Kidney epithelial cell (primary cell): ENCODE measurements around the gene DSCAML1. TPM values are rescaled to one million over a fixed set of nuclear protein-coding genes. Genes with fewer than 3 reads are reported as not detected.

ENCODE experiments used
- DNase-seq: peaks from one replicate; pipeline ENCODE4 v3.0.0-alpha.2; 2010; ENCODE audit warnings: low read depth
- H3K27me3 ChIP-seq: 2 replicates; pipeline ENCODE4 v1.6.0; 2011; ENCODE audit warnings: low read length; ENCODE audit not compliant: control insufficient read depth, insufficient read depth
- H3K36me3 ChIP-seq: 2 replicates; pipeline ENCODE4 v1.5.1; 2011; ENCODE audit warnings: low read length; ENCODE audit not compliant: control insufficient read depth, insufficient read depth
- H3K4me3 ChIP-seq: 2 replicates; pipeline ENCODE4 v1.5.1; 2011; ENCODE audit warnings: low read depth, mild to moderate bottlenecking, control low read depth, low read length
- CTCF ChIP-seq: IDR thresholded peaks from 2 replicates; pipeline ENCODE4 v1.5.1; 2011; ENCODE audit warnings: mild to moderate bottlenecking, moderate library complexity, low read length, control low read depth, inconsistent platforms; ENCODE audit not compliant: insufficient read depth, poor library complexity, severe bottlenecking
- total RNA-seq: library from RNA; depleted of rRNA; stranded (reverse); fragments of >200 nt; gene quantifications from 2 replicates; pipeline ENCODE4 v1.2.3, GENCODE V29; 2015

Gene DSCAML1, protein sequence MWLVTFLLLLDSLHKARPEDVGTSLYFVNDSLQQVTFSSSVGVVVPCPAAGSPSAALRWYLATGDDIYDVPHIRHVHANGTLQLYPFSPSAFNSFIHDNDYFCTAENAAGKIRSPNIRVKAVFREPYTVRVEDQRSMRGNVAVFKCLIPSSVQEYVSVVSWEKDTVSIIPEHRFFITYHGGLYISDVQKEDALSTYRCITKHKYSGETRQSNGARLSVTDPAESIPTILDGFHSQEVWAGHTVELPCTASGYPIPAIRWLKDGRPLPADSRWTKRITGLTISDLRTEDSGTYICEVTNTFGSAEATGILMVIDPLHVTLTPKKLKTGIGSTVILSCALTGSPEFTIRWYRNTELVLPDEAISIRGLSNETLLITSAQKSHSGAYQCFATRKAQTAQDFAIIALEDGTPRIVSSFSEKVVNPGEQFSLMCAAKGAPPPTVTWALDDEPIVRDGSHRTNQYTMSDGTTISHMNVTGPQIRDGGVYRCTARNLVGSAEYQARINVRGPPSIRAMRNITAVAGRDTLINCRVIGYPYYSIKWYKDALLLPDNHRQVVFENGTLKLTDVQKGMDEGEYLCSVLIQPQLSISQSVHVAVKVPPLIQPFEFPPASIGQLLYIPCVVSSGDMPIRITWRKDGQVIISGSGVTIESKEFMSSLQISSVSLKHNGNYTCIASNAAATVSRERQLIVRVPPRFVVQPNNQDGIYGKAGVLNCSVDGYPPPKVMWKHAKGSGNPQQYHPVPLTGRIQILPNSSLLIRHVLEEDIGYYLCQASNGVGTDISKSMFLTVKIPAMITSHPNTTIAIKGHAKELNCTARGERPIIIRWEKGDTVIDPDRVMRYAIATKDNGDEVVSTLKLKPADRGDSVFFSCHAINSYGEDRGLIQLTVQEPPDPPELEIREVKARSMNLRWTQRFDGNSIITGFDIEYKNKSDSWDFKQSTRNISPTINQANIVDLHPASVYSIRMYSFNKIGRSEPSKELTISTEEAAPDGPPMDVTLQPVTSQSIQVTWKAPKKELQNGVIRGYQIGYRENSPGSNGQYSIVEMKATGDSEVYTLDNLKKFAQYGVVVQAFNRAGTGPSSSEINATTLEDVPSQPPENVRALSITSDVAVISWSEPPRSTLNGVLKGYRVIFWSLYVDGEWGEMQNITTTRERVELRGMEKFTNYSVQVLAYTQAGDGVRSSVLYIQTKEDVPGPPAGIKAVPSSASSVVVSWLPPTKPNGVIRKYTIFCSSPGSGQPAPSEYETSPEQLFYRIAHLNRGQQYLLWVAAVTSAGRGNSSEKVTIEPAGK (N-terminal part only)
- 0.21 and 3.1 TPM in 2 replicates for total RNA-seq

GRCh38 chr11:117796872-117797529, at the start of gene DSCAML1:
Gene DSCAML1, minus strand, starts transcription at chr11:117797216. Its CDS starts 137 bp downstream, at chr11:117797079.
- H3K27me3 ChIP-seq = peaks cover 40% of the 10 kb centered on the region
- no peak for DNase-seq

GRCh38 chr11:117843666-117844484, 46.9 kb upstream of the DSCAML1 start:
- Histone ChIP-seq H3K36me3 (no peaks in the 10 kb centered on the region), H3K27me3 (no peaks in the 10 kb centered on the region), H3K4me3 (no peak overlapping the region)
- no peak for DNase-seq
- peak; percentile 95 for TF ChIP-seq CTCF

More at GRCh38 chr11:117796872-117797529, at the start of gene DSCAML1:
- H3K36me3 ChIP-seq = no peaks in the 10 kb centered on the region
- peak within 1 kb of the TSS; percentile 37 for H3K4me3 ChIP-seq
- no peak for TF ChIP-seq CTCF

DNA sequence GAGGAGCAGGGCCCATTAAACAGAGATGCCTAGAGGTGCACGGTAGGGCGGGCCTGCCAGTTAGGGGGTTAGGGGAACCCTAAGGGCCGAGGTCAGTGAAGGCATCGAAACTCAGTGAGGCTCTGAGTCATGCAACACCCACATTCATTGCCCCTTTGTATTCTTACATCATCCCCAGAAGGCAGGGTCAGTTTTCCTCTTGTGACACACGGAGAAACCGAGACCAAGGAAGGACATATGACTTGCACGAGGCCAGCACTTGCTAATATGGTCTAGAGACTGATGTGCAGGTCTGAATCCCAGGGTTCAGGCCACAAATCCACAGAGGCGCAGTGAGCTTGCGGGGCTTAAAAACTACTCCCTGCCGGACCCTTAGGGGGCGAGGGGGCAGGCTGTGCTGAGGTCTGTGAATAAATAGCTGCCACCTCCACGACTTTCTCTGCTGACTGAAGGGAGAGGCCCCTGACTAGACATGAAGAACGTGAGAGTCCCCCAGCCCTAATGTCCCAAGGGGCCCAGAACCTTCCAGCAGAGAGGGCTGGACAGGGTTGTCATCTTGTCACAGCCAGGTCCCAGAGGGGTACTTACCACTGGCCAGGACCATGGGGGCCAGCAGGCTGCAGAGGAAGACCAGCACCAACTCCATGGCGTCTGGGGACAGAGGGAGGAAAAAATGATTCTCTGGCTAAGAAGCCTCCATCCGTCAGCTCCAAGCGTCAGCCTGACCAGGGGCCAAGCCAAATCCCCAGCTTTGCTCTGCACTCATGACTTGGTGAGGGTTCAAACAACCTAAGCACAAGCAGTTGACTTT, 45.3 kb upstream of the DSCAML1 start:
- no peak for TF ChIP-seq CTCF
- Histone ChIP-seq H3K4me3 (no peak overlapping the region), H3K36me3 (no peaks in the 10 kb centered on the region), H3K27me3 (no peaks in the 10 kb centered on the region)
- DNase-seq = no peak

- no peak for DNase-seq
- Histone ChIP-seq H3K36me3 (no peaks in the 10 kb centered on the region), H3K27me3 (no peaks in the 10 kb centered on the region), H3K4me3 (no peak overlapping the region)
- no peak for TF ChIP-seq CTCF
Observed at GRCh38 chr11:117841551-117842031, 44.6 kb upstream of the DSCAML1 start.
